HEK293 (cell line): ENCODE measurements around the gene ESRRA.

Experiments used
- CTCF ChIA-PET: fragments of 350-600 bp; formaldehyde crosslinking; extraction: SDS; loops from one replicate; lab custom pipeline; 2021; ENCODE audit warnings: antibody characterized with exemption; lab: Yijun Ruan, JAX
- POLR2A ChIA-PET: fragments of 300-600 bp; formaldehyde crosslinking; extraction: SDS; loops from one replicate; lab custom pipeline; 2020; ENCODE audit warnings: antibody characterized with exemption, inconsistent platforms; lab: Yijun Ruan, JAX
- H3K27ac ChIP-seq: fragments of 200-500 bp; sonication (Bioruptor generic); 2 replicates; pipeline ENCODE4 v1.5.1; 2014; ENCODE audit warnings: low read depth, low read length, control low read depth, inconsistent platforms; ENCODE audit errors: extremely low read depth
- H3K36me3 ChIP-seq, 2 experiments: fragments of 200-500 bp in 1 of 2; sonication (Bioruptor generic) in 1 of 2; 1 replicate in 1 of 2; 2 replicates in 1 of 2; pipeline ENCODE4 v1.5.1; 2014 to 2017; ENCODE audit warnings: inconsistent platforms in 2 of 2, low read length in 2 of 2; ENCODE audit not compliant: control insufficient read depth in 2 of 2, insufficient read depth in 1 of 2
- H3K4me1 ChIP-seq: fragments of 200-500 bp; sonication (Bioruptor generic); 2 replicates; pipeline ENCODE4 v1.5.1; 2014; ENCODE audit warnings: mild to moderate bottlenecking, low read length, inconsistent platforms; ENCODE audit not compliant: control insufficient read depth, insufficient read depth
- H3K4me3 ChIP-seq: 2 replicates; pipeline ENCODE4 v1.5.1; 2011; ENCODE audit warnings: low read depth, mild to moderate bottlenecking, control low read depth, low read length, moderate library complexity
- H3K9me3 ChIP-seq: fragments of 200-500 bp; sonication (Bioruptor generic); 2 replicates; pipeline ENCODE4 v1.5.1; 2014; ENCODE audit warnings: low read depth, low read length, inconsistent platforms; ENCODE audit not compliant: control insufficient read depth, insufficient read depth
- GLIS1 ChIP-seq: fragments of 450-650 bp; formaldehyde crosslinking; IDR thresholded peaks from 2 replicates; pipeline ENCODE4 v1.5.1; 2016; ENCODE audit warnings: missing biosample characterization, missing genetic modification characterization
- KLF1 ChIP-seq: fragments of 450-650 bp; formaldehyde crosslinking; IDR thresholded peaks from 2 replicates; pipeline ENCODE4 v1.5.1; 2016; ENCODE audit warnings: missing biosample characterization, missing genetic modification characterization
- KLF17 ChIP-seq: fragments of 450-650 bp; formaldehyde crosslinking; IDR thresholded peaks from 2 replicates; pipeline ENCODE4 v1.5.1; 2016; ENCODE audit warnings: missing biosample characterization, missing genetic modification characterization
- MZF1 ChIP-seq: fragments of 450-650 bp; formaldehyde crosslinking; IDR thresholded peaks from 2 replicates; pipeline ENCODE4 v1.5.1; 2017; ENCODE audit warnings: missing biosample characterization, missing genetic modification characterization, borderline replicate concordance
- SP2 ChIP-seq: fragments of 450-650 bp; formaldehyde crosslinking; IDR thresholded peaks from 2 replicates; pipeline ENCODE4 v1.5.1; 2016; ENCODE audit warnings: missing biosample characterization, missing genetic modification characterization
- SP3 ChIP-seq: fragments of 450-650 bp; formaldehyde crosslinking; IDR thresholded peaks from 2 replicates; pipeline ENCODE4 v1.5.1; 2016; ENCODE audit warnings: missing biosample characterization, missing genetic modification characterization
- TRIM28 ChIP-seq: IDR thresholded peaks from 2 replicates; pipeline ENCODE4 v1.6.1; 2011; ENCODE audit warnings: low read length, control low read depth, borderline replicate concordance
- YY1 ChIP-seq: fragments of 450-650 bp; formaldehyde crosslinking; IDR thresholded peaks from 2 replicates; pipeline ENCODE4 v1.5.1; 2018; ENCODE audit warnings: missing biosample characterization, missing genetic modification characterization
- ZEB2 ChIP-seq: fragments of 450-650 bp; formaldehyde crosslinking; IDR thresholded peaks from 2 replicates; pipeline ENCODE4 v1.5.1; 2016; ENCODE audit warnings: missing biosample characterization, missing genetic modification characterization
- ZIC2 ChIP-seq: fragments of 450-650 bp; formaldehyde crosslinking; IDR thresholded peaks from 2 replicates; pipeline ENCODE4 v1.5.1; 2016; ENCODE audit warnings: missing biosample characterization, missing genetic modification characterization
- ZNF394 ChIP-seq: fragments of 450-650 bp; formaldehyde crosslinking; IDR thresholded peaks from 2 replicates; pipeline ENCODE4 v1.5.1; 2016; ENCODE audit warnings: missing biosample characterization, missing genetic modification characterization, mild to moderate bottlenecking, moderate library complexity, borderline replicate concordance
- ZNF398 ChIP-seq: fragments of 450-650 bp; formaldehyde crosslinking; IDR thresholded peaks from 2 replicates; pipeline ENCODE4 v1.5.1; 2017; ENCODE audit warnings: missing biosample characterization, missing genetic modification characterization
- ZNF513 ChIP-seq: fragments of 450-650 bp; IDR thresholded peaks from 2 replicates; pipeline ENCODE4 v1.5.1; 2018; ENCODE audit warnings: missing biosample characterization, missing genetic modification characterization
- ZNF626 ChIP-seq: fragments of 450-650 bp; sonication (Bioruptor Pico); formaldehyde crosslinking; IDR thresholded peaks from 2 replicates; pipeline ENCODE4 v1.5.1; 2018; ENCODE audit warnings: missing biosample characterization, missing genetic modification characterization, inconsistent platforms
- ZNF701 ChIP-seq: fragments of 450-650 bp; formaldehyde crosslinking; IDR thresholded peaks from 2 replicates; pipeline ENCODE4 v1.5.1; 2016; ENCODE audit warnings: missing biosample characterization, missing genetic modification characterization
- ZNF792 ChIP-seq: fragments of 450-650 bp; formaldehyde crosslinking; IDR thresholded peaks from 2 replicates; pipeline ENCODE4 v1.5.1; 2016; ENCODE audit warnings: missing biosample characterization, missing genetic modification characterization
- ZSCAN5A ChIP-seq: fragments of 450-650 bp; formaldehyde crosslinking; IDR thresholded peaks from 2 replicates; pipeline ENCODE4 v1.5.1; 2016; ENCODE audit warnings: missing biosample characterization, missing genetic modification characterization
- ZXDB ChIP-seq: fragments of 450-650 bp; formaldehyde crosslinking; IDR thresholded peaks from 2 replicates; pipeline ENCODE4 v1.5.1; 2016; ENCODE audit warnings: missing biosample characterization, missing genetic modification characterization

ESRRA gene

GRCh38 chr11:64312947-64313346, 7.6 kb downstream of the ESRRA start:
- no peak for TF ChIP-seq YY1
- TF ChIP-seq MZF1 (tag by site-specific recombination): no peak
- no peak for TF ChIP-seq ZNF513
- TF ChIP-seq KLF17 (tag by site-specific recombination): no peak
- no peak for TF ChIP-seq SP3
- no peak for TF ChIP-seq ZXDB
- no peak for TF ChIP-seq ZNF626 (tag by site-specific recombination)
- no peak for TF ChIP-seq TRIM28
- no peak for TF ChIP-seq ZNF701 (tag by site-specific recombination)
- no peak for TF ChIP-seq ZNF394
- no peak for TF ChIP-seq ZNF792 (tag by site-specific recombination)
- ChIA-PET POLR2A (no interaction called here), CTCF (interaction anchor here (0.6 to 2.2 kb wide), 4 partner anchors 9 to 326 kb away, joined by 4 to 7 read pairs (median 4); no protein-coding TSS in a partner anchor)
- H3K27ac ChIP-seq: no peak overlapping the region
- peaks cover 0 to 31% of the 10 kb centered on the region in 2 experiments; a peak in 1 of 3 replicates for H3K36me3 ChIP-seq
- H3K9me3 ChIP-seq: no peaks in the 10 kb centered on the region
- no peaks in the 10 kb centered on the region for H3K4me1 ChIP-seq
- H3K4me3 ChIP-seq: no peak overlapping the region

GRCh38 chr11:64313491-64314145, 8.3 kb downstream of the ESRRA start:
- POLR2A ChIA-PET: interaction anchor here (0.7 kb wide), 1 partner anchor 109 kb away, joined by 3 read pairs; no protein-coding TSS in a partner anchor

More at GRCh38 chr11:64313491-64314145, 8.3 kb downstream of the ESRRA start:
- no peak overlapping the region for H3K4me3 ChIP-seq
- H3K9me3 ChIP-seq: no peaks in the 10 kb centered on the region
- peaks cover 0 to 31% of the 10 kb centered on the region in 2 experiments; a peak in 1 of 3 replicates for H3K36me3 ChIP-seq
- no peak overlapping the region for H3K27ac ChIP-seq
- CTCF ChIA-PET: interaction anchor here (1.6 to 2.2 kb wide), 2 partner anchors 9 to 41 kb away, joined by 5 to 7 read pairs; no protein-coding TSS in a partner anchor
- TF ChIP-seq ZEB2: no peak
- 0 out of 2 replicates have a peak, but pooled peaks have one; percentile 22 for TF ChIP-seq SP2 (tag by site-specific recombination)
- TF ChIP-seq GLIS1 (tag by site-specific recombination): peak; percentile 66
- TF ChIP-seq KLF1 (tag by site-specific recombination): 0 out of 2 replicates have a peak, but pooled peaks have one; percentile 26
- peak; percentile 92 for TF ChIP-seq ZIC2 (tag by site-specific recombination)
- TF ChIP-seq ZNF398 (tag by site-specific recombination): peak; percentile 23; the same call in 1 of the 2 replicates
- TF ChIP-seq ZSCAN5A: no peak
- TF ChIP-seq KLF17 (tag by site-specific recombination): peak; percentile 61; the same call in 1 of the 2 replicates
- TF ChIP-seq SP3: no peak
- no peaks in the 10 kb centered on the region for H3K4me1 ChIP-seq
